Stimulated activated CD4-positive, alpha-beta T cell treated with anti-CD3 and anti-CD28 coated beads, Interleukin-4, amount 100 ng/mL, for 48 hours (primary cell): Measurements from ENCODE around the gene DLD.

Experiments
- DNase-seq, 2 donors: peaks; one replicate each; pipeline ENCODE4 v3.0.0-alpha.2; 2020; ENCODE audit warnings: low read depth in 2 of 2

Gene DLD

GRCh38 chr7:107969856-107970255 lies 78.9 kb downstream of the DLD start:
- DNase-seq: no peak
